ENCODE measurements around the gene PMIS2.

The PMIS2 gene

GRCh38 chr19:35633727-35634440 lies 47.9 kb downstream of the PMIS2 start:
- 96 to 98% methylated on average over 11 to 23 of the region's 29 CpGs for WGBS, 2 experiments (ENCODE audit: insufficient coverage in 2 of 2)
- H3K36me3 ChIP-seq (ENCODE audit: control insufficient read depth, insufficient read depth, low read length) = peaks cover 81% of the 10 kb centered on the region
- no peak overlapping the region for H3K27ac ChIP-seq (ENCODE audit: low read depth, low read length, severe bottlenecking)
- no peaks in the 10 kb centered on the region for H3K9me3 ChIP-seq (ENCODE audit: control insufficient read depth, low read length)
- H3K4me3 ChIP-seq (ENCODE audit: extremely low read depth, insufficient read depth, low read length, poor library complexity, severe bottlenecking) = no peak overlapping the region
- peaks cover 5% of the 10 kb centered on the region for H3K4me1 ChIP-seq (ENCODE audit: control insufficient read depth, insufficient read depth, low read length, poor library complexity, severe bottlenecking)

- Histone ChIP-seq H3K9me3 (ENCODE audit: control insufficient read depth, low read length) (no peaks in the 10 kb centered on the region), H3K36me3 (ENCODE audit: control insufficient read depth, insufficient read depth, low read length) (peaks cover 67% of the 10 kb centered on the region), H3K4me1 (ENCODE audit: control insufficient read depth, insufficient read depth, low read length, poor library complexity, severe bottlenecking) (peaks cover 4% of the 10 kb centered on the region), H3K4me3 (ENCODE audit: extremely low read depth, insufficient read depth, low read length, poor library complexity, severe bottlenecking) (no peak overlapping the region), H3K27ac (ENCODE audit: low read depth, low read length, severe bottlenecking) (no peak overlapping the region)
- 94 to 100% methylated on average over 3 of the region's 3 CpGs for WGBS, 2 experiments (ENCODE audit: insufficient coverage in 2 of 2)
These were observed 50.7 kb downstream of the PMIS2 start for GRCh38 chr19:35636651-35637050.

All from mesodermal cell (in vitro differentiated cells).